HG03108 (cell line): Measurements from ENCODE around the gene KRT14.
"Not testable (repeated sequence)": the region's sequence is repeated elsewhere in the genome, so short reads cannot be mapped to it uniquely, and the experiment has no call there.

Experiments
- ATAC-seq: cut with Tn5 transposase; IDR thresholded peaks from one replicate; pipeline ENCODE4 v1.9.1; 2021; ENCODE audit warnings: moderate library complexity; ENCODE audit not compliant: unreplicated experiment

Gene KRT14

GRCh38 chr17:41610061-41610517 is 23.4 kb upstream of the KRT14 start:
- not testable (repeated sequence) for ATAC-seq

- not testable (repeated sequence) for ATAC-seq
These were observed 20.2 kb upstream of the KRT14 start for GRCh38 chr17:41606930-41607329.

- ATAC-seq = no peak
These were observed 15.8 kb upstream of the KRT14 start for GRCh38 chr17:41602524-41602923.

GRCh38 chr17:41600318-41600717 is 13.6 kb upstream of the KRT14 start:
- no peak for ATAC-seq

GRCh38 chr17:41599680-41600079 is 13.0 kb upstream of the KRT14 start:
- no peak for ATAC-seq

GRCh38 chr17:41595585-41595984 is 8.9 kb upstream of the KRT14 start:
- ATAC-seq = no peak

GRCh38 chr17:41594363-41594915 is 7.7 kb upstream of the KRT14 start:
- ATAC-seq = no peak

- ATAC-seq = no peak
These were observed 6.7 kb upstream of the KRT14 start for GRCh38 chr17:41593306-41593981.

- ATAC-seq = no peak
These were observed 6.1 kb upstream of the KRT14 start for GRCh38 chr17:41592601-41593305.

GRCh38 chr17:41589301-41589700 is 2.6 kb upstream of the KRT14 start:
- ATAC-seq = no peak

- ATAC-seq = no peak
These were observed 1.6 kb upstream of the KRT14 start for GRCh38 chr17:41588126-41588810.

GRCh38 chr17:41585301-41586056 is 1.2 kb downstream of the KRT14 start:
- ATAC-seq = no peak

- ATAC-seq = not testable (repeated sequence)
These were observed 2.3 kb downstream of the KRT14 start for GRCh38 chr17:41584331-41584927.

GRCh38 chr17:41583137-41584127 is 3.3 kb downstream of the KRT14 start:
- ATAC-seq = no peak

- not testable (repeated sequence) for ATAC-seq
These were observed 4.4 kb downstream of the KRT14 start for GRCh38 chr17:41582061-41582968.

- no peak for ATAC-seq
These were observed 5.2 kb downstream of the KRT14 start for GRCh38 chr17:41581366-41582060.

GRCh38 chr17:41580687-41581365 is 5.9 kb downstream of the KRT14 start:
- no peak for ATAC-seq
